GM12874 (cell line): ENCODE data around the gene NCKAP1.
A peak's percentile ranks its signal among the peaks of the same experiment; 100 is the strongest.

ENCODE experiments used
- CTCF ChIP-seq: IDR thresholded peaks from 2 replicates; pipeline ENCODE4 v1.5.1; 2011; ENCODE audit warnings: low read depth, mild to moderate bottlenecking, control low read depth, low read length, moderate library complexity; ENCODE audit not compliant: insufficient read depth

NCKAP1 gene, protein sequence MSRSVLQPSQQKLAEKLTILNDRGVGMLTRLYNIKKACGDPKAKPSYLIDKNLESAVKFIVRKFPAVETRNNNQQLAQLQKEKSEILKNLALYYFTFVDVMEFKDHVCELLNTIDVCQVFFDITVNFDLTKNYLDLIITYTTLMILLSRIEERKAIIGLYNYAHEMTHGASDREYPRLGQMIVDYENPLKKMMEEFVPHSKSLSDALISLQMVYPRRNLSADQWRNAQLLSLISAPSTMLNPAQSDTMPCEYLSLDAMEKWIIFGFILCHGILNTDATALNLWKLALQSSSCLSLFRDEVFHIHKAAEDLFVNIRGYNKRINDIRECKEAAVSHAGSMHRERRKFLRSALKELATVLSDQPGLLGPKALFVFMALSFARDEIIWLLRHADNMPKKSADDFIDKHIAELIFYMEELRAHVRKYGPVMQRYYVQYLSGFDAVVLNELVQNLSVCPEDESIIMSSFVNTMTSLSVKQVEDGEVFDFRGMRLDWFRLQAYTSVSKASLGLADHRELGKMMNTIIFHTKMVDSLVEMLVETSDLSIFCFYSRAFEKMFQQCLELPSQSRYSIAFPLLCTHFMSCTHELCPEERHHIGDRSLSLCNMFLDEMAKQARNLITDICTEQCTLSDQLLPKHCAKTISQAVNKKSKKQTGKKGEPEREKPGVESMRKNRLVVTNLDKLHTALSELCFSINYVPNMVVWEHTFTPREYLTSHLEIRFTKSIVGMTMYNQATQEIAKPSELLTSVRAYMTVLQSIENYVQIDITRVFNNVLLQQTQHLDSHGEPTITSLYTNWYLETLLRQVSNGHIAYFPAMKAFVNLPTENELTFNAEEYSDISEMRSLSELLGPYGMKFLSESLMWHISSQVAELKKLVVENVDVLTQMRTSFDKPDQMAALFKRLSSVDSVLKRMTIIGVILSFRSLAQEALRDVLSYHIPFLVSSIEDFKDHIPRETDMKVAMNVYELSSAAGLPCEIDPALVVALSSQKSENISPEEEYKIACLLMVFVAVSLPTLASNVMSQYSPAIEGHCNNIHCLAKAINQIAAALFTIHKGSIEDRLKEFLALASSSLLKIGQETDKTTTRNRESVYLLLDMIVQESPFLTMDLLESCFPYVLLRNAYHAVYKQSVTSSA

DNA sequence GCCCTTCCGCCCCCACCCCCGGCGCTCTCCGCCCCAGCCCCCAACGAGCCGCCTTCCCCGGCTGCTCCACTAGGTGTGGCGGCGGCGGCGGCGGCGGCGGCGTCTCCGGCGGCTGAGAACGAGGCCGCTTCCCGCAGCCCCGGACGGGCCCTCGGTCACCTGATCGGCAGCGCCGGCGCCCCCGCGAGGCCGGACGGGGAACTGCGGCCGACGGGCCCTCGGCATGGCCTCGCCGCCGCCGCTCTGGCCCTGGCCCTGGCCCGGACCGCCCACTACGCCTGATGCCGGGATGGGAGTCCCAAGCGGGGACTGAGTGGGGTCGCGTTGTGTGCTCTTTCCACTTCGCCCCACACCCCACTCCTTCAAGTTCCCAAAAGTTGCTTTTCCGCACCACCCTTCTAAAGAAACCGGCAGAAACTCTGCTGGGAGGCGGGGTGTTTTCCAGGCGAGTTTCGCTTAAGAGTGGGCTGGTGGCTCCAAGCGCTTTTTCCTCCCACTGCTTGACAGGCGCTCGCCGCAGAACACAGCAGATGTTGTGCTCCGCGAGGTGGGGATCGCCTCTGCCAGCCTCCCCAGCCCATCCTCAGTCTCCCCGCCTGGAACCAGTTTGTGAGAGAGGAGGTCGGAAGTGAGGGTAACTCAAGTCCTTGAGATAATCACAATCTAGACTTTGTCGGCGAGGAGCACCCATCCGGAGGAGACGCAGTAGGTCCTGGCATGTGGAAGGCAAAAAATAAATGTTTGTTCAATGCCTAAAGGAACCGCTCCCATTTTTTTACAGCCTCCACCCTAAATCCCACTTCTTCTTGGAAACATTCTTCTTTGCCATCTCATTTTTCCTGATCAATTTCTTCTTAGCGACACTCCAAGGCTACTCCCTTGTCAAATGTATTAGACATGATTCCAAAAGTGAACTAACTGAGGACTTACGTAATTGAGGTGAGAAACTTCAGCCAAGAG lies at the start of gene NCKAP1:
Gene NCKAP1 (minus strand): TSS at position 117 of the 960 bp plus-strand sequence. CDS start 358 bp downstream, outside the sequence.
- TF ChIP-seq CTCF = peak; percentile 87

GRCh38 chr2:183081911-183082310 lies 43.7 kb upstream of the NCKAP1 start:
- no peak for TF ChIP-seq CTCF

DNA sequence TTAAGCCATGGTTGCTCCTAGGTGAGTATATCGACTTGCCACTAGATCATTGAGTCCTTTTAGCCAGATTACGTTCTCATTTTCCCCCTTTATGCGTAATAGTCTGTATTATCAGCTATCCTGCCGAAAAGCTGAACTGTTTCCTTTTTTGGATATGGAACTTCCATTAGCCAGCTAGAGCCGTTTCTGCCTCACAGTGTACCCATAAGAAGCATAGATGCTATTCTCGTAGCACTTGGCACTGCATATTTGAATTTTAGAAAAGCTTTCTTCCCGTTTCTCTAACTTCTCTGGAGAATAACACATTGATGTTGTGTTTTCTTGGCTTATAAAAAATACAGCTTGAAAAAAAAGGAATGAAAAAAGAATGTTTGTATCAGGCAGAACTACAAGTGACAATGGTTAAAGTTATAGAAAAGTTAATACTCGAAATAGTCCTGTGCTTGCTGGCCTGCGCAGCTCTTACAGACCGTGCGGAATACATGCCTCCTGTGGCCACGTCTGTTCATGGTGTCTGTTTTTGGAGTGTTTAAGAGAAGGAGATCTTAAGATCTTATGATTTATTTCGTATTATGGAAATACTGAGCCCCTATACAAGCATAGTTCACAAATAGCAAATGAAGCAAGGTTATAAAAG lies 41.0 kb upstream of the NCKAP1 start:
- no peak for TF ChIP-seq CTCF

- no peak for TF ChIP-seq CTCF
Observed at GRCh38 chr2:183078464-183079138, 40.3 kb upstream of the NCKAP1 start, which contains the start of gene DUSP19. TSS of gene DUSP19 (plus strand) at chr2:183078747. CDS start at chr2:183078934, 187 bp downstream.

DNA sequence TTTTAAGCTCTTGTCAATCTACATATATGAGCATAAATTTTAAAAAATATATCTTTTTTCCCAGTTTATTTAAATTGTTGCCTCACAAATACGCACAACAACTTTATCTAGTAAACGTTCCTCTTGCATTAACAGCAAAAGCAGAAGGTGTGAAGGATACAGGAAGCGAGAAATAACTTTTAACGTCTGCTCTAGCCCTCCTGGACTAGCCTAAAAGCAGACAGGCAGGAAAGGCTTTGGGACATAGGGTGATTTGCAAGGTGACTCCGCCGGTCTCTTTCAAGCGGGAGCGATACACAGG lies 39.9 kb upstream of the NCKAP1 start:
- no peak for TF ChIP-seq CTCF

GRCh38 chr2:183072177-183072576 lies 33.9 kb upstream of the NCKAP1 start:
- no peak for TF ChIP-seq CTCF
